Measurements from ENCODE around the gene ACTN1.
A peak's percentile ranks its signal among the peaks of the same experiment; 100 is the strongest.

ACTN1 gene

DNA sequence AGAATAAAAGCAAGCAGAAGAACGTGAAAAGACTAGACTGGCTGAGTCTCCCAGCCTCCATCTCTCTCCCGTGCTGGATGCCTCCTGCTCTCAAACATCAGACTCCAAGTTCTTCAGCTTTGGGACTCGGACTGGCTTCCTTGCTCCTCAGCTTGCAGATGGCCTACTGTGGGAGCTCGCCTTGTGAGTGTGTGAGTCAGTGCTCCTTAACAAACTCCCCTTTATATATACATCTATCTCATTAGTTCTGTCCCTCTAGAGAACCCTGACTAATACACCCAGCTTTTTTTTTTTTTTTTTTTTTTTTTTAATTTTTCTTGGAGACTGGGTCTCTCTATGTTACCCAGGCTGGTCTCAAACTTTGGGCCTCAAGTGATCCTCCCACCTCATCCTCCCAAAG lies 46.9 kb downstream of the ACTN1 start:
- DNase-seq: no peak

DNA sequence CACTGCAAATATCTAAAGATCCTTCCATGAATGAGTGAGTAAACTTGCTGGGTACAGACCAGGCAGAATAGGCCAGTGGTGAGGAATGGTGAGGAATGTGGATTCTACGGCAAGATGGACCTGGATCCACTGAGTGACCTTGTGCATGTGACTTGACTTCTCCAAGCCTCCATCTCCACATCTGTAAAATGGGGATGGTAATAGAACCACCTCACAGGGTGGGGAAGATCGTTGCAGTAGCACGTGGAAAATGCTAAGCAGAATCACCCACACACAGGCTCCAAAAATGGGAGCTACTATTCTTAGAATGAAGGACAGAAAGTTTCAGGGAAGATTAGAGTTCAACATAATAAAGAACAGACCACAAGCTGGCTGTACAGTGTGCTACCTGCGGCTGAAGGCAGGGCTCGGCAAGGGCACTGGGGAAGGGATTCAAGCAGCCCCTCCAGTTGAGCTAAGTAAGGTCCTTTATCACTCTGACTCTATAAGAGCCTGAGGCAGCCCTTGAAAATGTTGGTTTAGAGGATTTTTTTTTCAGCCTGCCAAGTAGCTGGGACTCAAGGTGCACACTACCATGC lies 47.5 kb downstream of the ACTN1 start:
- DNase-seq: no peak

DNA sequence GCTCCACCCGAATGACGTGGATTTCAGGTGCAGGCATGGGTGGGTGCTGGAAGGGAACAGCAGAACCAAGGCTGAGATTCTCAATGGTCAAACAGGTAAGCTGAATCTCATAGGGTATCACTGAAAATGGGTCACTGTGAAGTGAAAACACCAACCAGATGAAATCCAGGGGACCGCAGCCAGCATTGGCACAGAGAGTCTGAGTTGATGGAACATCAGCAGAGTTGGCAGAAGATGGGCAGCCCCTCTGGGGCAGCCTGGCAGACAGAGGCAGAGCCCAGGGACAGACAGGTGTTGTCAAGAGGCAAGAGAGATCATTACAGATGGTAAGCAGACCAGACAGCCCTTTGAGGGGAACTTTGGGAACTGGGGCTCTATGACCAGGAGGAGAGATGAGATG lies 48.0 kb downstream of the ACTN1 start:
- no peak for DNase-seq

DNA sequence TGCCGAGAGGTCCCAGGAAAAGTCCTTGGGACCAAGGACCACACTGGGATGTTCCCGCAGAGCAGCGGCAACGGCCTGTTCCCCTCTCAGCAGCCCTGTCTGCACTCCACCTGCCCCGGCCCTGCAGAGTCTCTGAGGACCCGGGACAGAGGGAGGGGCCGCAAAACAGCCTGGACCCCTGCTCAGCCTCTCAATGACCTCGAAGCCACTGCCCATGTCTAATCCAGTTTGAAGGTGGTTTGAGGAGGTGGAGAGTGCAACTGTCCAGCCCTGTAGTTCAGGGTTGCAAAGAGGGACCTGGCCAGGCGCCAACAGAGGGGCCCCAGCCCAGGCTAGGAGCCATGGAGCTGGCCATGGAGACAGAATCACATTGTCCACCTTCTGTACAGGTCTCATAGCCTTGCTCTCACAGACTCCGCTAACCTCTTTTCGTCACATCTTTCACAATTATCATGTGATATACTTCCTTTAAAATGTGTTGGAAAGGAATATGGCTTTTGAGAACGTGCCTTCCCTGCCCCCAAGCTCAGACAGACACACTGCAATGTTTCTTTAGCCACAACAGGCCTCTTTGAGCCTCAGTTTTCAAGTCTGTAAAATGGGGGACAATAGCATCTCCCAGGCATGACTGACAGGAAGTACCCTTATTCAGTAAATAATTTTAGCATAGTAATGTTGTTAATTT lies 49.3 kb downstream of the ACTN1 start:
- DNase-seq: no peak

DNA sequence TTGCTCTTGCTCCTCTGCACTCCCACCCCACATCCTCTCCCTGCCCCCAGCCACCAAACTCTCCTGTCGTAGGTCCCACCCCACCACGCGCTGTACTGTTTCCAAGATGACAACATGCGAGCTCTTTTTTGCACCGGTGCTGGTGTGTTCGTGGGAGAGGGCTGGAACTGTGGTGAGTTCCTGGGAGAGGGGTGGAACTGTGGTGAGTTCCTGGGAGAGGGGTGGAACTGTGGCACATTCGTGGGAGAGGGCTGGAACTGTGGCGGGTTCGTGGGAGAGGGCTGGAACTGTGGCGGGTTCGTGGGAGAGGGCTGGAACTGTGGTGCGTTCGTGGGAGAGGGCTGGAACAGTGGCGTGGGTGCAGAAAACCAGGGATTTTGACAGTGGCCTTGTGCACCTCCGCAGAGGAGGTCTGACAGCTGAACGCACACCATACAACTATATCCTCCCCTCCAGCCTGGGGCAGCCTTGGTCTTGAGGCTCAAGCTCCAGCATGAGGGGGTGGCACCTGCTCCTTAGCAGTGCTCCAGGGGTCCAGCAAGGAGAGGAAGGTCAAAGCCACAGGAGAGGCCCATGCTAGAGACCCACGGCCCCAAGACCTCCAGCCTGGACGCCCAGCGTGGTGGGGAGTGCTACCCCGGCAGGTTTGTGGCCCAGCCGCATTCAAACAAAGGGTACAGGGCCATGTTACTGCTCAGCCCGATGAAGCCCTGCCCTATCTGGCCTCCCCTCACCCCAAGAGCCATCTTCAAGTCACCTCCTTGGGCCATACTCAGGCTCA lies 50.1 kb downstream of the ACTN1 start:
- no peak for DNase-seq

DNA sequence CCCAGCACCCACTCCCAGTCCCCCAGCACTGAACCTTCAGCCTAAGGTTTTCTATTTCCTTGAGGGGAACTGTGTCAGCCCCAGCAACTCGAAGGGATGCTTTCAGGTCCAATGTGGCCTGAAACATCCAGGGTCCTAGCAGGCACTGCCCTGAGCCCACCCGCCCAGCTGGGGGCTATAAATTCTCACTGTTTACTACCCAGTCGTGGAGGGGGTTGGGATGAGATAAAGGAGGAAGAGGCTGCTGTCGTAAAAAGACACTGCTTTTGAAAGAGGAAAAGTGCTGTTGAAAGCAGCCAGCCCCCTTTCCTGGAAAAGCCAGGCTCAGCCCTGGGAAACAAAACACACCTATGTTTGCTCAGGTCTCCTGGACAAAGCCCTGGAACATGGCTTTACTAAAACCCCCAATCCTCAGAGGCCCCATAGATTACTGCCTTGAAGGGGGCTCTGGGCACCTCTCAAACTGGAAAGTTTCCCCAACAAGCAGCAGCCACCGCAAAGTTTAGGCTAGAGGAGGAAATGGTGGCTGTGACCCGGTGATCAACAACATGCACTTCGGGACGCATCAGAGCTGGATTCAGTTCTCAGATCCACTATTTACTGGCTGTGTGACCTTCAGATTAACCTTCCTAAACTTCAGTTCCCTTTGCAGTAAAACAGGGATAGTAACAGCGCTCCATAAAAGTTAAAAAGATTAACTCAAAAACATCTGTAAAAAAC lies 51.0 kb downstream of the ACTN1 start:
- no peak for DNase-seq

DNA sequence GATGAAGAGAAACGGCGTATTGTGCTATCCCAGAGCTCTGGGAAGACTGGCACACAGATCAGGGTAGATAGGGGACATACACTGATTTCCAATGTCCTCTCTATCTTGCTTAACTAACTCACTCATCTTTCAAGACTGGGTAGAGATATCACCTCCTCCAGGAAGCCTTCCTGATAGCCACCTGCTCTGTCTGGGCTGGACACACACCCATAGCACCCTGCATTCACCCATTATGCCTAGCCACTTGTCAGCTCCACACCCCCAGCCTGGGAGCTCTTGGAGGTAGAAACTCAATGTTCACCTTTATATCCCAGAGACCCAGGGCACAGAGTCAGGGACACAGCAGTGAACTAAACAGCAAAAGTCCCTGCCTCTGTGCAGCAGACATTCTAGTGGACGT lies 52.0 kb downstream of the ACTN1 start:
- no peak for DNase-seq

DNA sequence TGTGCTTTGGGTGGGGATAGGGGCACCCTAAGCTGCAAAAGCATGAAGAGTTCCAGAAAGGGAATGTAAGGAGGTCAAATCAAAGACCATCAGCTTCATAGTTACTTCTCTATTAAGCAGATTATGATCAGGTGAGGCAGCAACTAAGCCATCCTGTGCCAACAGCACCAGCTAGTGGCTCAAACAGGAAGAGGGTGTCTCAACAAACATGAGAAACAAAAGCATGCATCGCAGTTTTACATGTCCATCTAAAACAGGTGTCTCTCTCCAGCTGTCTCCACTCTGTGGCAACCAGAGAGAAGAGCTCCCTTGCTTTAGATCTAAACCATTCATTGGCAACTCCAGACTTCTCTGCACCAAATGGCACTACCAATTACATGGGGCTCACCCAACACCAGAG lies 52.9 kb downstream of the ACTN1 start:
- no peak for DNase-seq

DNA sequence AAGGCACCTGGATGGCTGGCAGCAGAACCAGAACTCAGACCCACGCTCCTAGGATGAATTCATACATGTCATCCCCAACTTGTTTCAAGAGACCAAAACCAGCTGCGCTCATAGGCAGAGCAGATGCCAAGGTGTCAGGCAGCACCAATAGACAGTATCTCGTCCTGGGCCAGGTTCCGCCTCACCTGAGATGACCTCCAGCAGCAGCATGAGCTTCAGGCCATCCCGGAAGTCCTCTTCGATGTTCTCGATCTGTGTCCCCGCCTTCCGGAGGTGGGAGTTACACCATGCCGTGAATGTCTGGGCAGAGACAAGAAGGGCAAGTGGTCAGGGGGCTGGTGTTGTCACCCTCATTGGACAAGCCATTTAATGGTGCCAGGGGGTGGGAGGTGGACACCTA lies 53.7 kb downstream of the ACTN1 start:
- DNase-seq: no peak

DNA sequence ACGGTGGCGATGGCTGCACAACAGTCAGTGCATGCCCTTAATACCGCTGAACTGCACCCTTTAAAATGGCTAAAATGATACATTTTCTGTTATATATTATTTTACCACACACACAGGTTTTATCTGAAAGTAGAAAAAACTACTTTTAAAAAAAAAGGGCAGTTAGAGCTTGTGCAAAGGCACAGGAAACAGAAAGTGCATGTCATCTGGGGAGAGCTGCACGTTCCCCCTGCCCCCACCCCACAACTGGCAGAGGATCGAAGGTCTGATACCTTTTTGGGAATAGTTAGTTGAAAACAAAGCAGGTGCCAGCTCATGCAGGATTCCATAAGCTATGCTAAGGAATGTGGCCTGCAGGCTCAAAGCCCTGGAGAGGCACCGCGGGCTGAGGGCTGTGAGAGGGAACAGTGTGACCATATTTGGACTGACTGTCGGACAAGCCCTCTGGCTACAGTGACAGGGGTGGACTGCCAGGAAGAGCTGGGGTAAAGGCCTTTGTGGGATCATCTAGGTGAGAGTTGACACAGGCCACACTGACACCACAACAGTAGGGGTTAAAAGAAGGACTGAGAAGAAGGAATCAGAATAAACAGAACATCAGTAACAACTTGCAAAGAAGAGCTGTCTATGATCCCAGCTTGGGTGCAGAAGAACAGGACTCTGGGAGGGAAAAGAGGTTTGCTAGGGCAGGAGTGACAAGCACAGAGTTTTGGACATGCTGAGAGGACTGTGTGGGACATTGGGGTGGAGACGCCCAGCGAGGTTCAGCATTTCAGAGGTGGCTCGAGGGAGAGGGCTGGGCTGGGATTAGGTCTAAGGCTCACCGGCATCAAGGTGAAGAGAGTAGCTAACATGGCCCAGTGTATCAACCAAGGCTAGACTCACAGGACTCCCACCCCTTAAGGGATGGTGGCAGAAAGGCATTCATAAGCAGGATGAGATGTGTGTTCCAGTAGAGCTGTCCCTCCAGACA lies 54.6 kb downstream of the ACTN1 start:
- no peak for DNase-seq

DNA sequence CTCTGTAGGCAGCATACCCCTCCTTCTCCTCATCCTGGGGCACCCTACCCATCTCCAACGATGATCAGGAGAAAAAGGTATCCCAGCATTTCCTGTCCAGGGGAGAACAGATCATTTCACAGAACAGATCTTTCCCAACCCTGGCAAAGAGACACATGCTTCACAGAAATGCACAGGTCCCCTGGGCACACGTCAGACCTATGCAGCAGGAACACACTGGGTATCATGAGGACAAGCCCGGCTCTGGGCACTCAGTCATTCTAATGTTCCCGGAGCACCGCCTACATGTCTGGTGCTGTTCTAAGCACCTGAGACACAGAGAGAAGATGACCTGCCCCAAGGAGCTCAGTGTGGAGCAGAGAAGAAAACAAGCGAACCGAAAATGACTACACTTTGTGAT lies 56.2 kb downstream of the ACTN1 start:
- DNase-seq: no peak

DNA sequence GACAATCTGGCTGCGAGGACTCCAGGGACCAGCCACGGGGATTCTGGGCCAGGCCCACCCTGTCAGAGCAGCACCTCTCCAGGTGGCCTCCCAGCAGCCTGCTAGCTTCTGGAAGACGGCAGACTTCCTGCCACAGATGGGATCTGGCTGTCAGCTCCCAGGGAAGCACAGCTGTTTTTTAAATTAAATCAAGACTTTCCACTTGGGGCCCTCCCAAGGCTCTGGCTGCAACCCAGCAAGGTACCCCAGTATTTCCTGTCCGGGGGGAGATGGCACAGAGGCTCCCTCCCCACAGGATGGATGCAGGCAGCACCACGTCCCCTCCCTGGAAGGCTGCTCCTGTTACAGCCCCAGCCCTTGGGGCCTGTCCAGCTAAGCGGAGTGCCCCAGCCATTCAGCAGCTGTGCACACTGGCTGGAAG lies 56.9 kb downstream of the ACTN1 start:
- no peak for DNase-seq

DNA sequence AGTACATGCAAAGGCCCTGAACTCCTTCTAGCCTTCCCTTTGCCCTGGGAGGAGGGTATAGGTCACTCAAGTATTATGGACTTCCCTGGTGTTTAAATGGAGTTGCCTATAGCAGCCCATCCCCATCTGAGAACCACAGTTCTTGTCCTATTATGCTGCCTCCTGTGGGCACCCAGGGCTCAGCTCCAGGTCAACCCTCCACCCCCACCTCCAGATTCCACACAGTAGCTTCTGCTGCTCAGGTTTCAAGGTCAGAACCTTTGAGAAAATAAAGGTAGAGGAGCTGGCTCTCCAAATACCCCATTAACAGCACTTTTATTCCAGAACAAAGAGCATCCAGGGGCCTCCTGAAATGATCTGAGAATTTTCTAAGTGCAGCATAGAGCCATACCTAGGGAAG lies 57.4 kb downstream of the ACTN1 start:
- DNase-seq: no peak

DNA sequence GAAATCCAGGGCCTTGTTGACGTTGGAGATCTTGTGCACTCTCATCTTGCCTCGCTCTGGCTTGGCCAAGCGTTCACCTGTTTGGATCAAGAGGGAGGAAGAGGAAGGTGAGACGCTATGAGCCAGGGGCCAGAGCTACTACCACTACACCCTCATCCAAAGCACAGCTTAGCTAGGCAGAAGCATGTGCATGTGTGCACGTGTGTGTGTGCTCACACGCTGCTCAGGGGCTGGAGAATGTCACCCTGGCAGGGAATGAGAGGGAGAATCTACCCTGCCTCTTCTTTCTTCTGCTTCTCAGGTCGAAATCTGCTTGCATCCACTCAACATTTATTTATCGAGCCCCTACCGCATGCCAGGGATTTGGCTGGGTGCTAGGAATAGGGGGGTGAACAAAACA lies 58.1 kb downstream of the ACTN1 start:
- no peak for DNase-seq

DNA sequence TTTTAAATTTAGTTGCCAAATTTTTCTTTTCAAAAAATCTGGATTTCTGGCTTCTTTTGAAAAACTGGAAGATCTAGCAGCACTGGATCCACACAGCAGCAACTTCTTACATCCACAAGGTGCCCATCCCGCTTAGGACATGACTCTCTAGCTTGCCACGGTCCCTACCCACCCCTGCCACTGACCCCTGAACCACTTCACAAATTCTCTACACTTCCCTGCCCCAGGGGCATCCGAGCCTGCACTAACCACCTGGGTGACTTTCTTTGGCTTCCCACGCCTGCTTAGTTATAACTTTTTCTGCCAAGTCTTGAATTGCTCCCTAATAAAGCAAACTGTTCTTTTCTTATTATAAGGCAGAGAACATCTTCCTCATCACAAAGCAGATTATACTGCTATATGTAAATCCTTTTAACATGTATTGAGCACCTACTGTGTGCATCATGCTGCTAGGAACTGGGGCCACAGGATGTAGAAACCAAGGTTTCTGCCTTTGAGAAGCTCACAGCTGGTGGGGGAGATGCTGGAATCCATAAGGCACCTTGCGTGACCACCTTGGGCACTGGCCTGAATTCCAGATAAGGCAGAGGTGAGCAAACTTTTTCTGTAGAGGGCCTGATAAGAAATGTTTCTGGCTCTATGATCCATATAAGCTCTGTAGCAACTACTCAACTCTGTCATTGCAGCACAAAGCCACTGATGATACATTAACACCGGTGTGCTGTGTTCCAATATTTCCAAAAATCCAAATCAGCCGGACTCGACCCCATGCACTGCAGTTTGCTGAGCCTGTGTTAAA lies 59.8 kb downstream of the ACTN1 start:
- no peak for DNase-seq

DNA sequence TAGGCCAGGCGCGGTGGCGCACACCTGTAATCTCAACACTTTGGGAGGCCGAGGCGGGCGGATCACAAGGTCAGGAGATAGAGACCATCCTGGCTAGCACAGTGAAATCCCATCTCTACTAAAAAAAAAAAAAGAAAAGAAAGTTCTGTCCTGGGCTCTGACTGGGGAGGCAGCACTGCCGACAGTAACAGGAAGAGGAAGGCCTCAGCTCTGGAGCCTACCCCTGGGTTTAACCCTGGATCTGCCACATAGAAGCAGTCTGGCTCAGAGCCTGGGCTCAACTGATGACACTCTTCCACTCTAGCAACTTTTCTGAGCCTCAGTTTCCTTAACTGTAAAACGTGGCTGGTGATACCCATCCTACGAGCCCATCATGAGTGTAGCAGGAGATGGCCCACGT lies 60.5 kb downstream of the ACTN1 start:
- DNase-seq: no peak

DNA sequence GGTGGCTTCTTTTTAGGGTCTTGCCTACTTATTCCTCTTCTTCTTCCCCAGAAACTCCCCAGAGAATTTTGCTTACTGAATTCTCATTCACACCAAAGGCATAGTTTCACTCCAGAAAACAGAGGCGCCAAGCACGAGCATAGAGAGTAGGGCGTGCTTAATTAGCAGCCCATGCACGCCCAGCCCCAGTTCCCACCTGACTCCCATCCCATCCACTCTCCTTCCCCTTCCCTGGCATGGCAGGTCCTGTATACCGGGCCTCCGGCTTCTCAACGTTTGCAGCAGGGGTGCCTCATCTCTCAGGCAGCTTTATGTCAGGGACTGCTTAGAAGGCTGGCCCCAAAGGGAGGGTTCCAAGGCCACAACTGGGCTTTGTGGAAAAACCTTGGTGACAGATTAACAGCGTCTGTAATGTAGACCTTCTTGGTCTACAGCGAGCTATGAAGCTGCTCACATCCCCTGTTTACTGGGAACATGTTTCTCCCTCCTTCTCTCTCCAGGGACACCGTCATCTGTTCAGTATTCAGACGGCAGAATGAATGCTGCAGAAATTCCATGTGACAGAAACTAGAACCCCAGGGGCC lies 62.7 kb downstream of the ACTN1 start:
- no peak for DNase-seq

DNA sequence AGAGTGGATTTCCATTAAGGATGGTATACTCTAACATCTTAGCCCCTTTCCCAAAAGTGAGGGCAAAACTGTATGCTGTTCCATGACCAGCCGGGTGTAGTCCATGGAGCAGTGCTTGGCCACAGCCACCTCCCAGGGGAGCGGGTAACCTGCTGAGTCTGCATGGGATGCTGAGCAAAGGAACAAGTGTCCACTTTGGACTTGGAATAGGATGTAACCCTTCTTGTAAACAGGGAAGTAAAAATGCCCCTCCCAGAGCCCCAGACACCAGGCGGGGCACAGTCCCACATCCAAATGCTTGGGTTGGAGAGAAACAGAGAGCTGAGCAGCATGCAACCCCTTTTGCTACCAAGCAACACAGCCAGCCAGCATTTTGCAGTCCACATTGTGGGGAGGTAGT lies 65.6 kb downstream of the ACTN1 start:
- no peak for DNase-seq

DNA sequence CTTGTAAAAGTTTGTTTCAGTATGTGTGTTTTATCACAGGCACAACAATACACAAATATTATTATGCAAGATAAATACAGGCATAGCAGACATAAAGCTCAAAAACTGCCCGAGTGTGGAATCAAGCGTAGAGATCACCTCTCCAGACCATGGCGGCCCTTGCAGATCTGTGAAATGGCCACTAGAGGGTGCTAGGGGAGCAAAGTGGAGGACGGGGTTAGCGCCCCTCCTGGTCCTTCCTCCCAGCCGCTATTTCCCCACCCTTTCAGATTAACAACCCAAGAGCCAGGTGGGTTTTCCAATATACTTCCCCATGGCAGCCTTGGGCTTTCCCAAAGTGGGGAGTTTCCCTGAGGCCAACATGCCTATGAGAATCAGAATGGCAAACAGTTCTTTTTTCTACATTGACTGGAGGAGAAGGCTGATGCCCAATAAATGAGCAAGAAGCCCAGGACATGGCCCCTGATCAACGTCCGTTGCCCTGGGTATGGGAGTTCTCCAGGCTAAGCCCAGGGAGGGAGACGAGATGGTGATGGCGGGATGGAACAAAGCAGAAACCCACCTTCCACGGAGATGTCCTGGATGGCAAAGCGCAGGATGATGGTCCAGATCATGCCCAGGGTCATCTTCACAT lies 67.4 kb downstream of the ACTN1 start:
- DNase-seq: peak; percentile 48 to 86

DNA sequence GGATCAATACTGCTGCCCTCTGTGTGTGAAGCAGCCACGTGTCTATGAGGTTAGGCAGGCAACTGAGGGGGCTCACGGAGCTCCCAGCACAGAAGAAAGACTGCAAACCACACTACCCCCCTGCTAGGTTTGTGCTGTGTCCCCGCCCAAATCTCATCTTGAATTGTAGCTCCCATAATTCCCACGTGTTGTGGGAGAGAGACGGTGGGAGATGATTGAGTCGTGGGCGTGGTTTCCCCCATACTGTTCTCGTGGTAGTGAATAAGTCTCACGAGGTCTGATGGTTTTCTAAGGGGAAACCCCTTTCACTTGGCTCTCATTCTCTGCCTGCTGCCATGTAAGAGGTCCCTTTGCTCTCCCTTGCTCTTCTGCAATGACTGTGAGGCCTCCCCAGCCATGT lies 68.6 kb downstream of the ACTN1 start:
- DNase-seq: no peak

DNA sequence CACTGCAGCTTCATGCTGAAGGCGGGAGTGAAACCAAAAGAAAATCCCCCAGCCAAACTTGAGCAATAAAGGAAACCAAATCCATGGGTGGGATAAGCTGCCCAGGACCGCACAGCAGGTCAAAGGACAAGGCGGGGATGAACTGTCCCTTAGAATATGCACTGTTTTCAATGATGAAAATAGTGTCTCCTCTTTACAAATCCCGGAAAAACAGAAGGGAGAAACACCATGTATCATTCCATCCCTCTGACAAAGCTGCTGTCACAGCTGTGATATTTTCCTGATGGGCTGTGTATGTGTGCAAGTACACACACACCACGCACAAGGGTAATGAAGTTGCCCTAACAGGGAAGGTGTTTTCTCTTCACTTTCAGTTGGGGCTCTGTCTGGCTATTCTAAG lies 70.3 kb downstream of the ACTN1 start:
- no peak for DNase-seq
